Ammon's horn (tissue), 1 donor: ENCODE results near the gene S100A3.
"Not testable (repeated sequence)": the region's sequence is repeated elsewhere in the genome, so short reads cannot be mapped to it uniquely, and the experiment has no call there.

Source experiments
- DNase-seq: peaks from one replicate; pipeline ENCODE4 v3.0.0-alpha.2; 2016; ENCODE audit warnings: low spot score

Gene S100A3

GRCh38 chr1:153534925-153535241, 14.2 kb downstream of the S100A3 start:
- no peak for DNase-seq

GRCh38 chr1:153534226-153534924, 14.7 kb downstream of the S100A3 start:
- DNase-seq, result no peak

- no peak for DNase-seq
Measured at GRCh38 chr1:153533689-153534201, 15.3 kb downstream of the S100A3 start.

- peak; percentile 88 for DNase-seq
Measured at GRCh38 chr1:153532769-153533599, 16.1 kb downstream of the S100A3 start.

GRCh38 chr1:153532181-153532580, 16.9 kb downstream of the S100A3 start:
- DNase-seq, result no peak

GRCh38 chr1:153531638-153532037, 17.4 kb downstream of the S100A3 start:
- DNase-seq, result no peak

GRCh38 chr1:153527683-153528040, 21.4 kb downstream of the S100A3 start:
- DNase-seq, result no peak

- no peak for DNase-seq
Measured at GRCh38 chr1:153527023-153527682, 21.9 kb downstream of the S100A3 start.

GRCh38 chr1:153526132-153526543, 22.9 kb downstream of the S100A3 start:
- no peak for DNase-seq

- DNase-seq, result no peak
Measured at GRCh38 chr1:153525088-153525728, 23.9 kb downstream of the S100A3 start.

GRCh38 chr1:153522353-153523048, 26.6 kb downstream of the S100A3 start:
- DNase-seq, result not testable (repeated sequence)

GRCh38 chr1:153521808-153522207, 27.2 kb downstream of the S100A3 start:
- not testable (repeated sequence) for DNase-seq

- DNase-seq, result no peak
Measured at GRCh38 chr1:153520818-153521476, 28.1 kb downstream of the S100A3 start.

GRCh38 chr1:153520137-153520691, 28.8 kb downstream of the S100A3 start:
- DNase-seq, result not testable (repeated sequence)

- no peak for DNase-seq
Measured at GRCh38 chr1:153519242-153519641, 29.8 kb downstream of the S100A3 start.

- DNase-seq, result no peak
Measured at GRCh38 chr1:153515504-153516394, 33.3 kb downstream of the S100A3 start.

GRCh38 chr1:153513666-153514065, 35.4 kb downstream of the S100A3 start:
- no peak for DNase-seq

GRCh38 chr1:153513023-153513422, 36.0 kb downstream of the S100A3 start:
- no peak for DNase-seq

- peak; percentile 85 for DNase-seq
Measured at GRCh38 chr1:153510984-153511410, 38.1 kb downstream of the S100A3 start.
